Thoracic aorta (tissue), 2 donors: ENCODE data around the gene TEX54. TPM values are rescaled to one million over a fixed set of nuclear protein-coding genes. Genes with fewer than 3 reads are reported as not detected.
"Not testable (repeated sequence)": the region's sequence is repeated elsewhere in the genome, so short reads cannot be mapped to it uniquely, and the experiment has no call there.

Source experiments
- ATAC-seq: fragments of 150-250 bp; one replicate; pipeline ENCODE4 v1.8.0; 2017; ENCODE audit warnings: low read depth; ENCODE audit not compliant: insufficient number of reproducible peaks, low FRiP score
- DNase-seq: peaks from one replicate; pipeline ENCODE4 v3.0.0-alpha.2; 2020; ENCODE audit warnings: low spot score
- H3K27ac ChIP-seq, 2 donors: fragments of 200-600 bp; sonication (generic); 1 replicate in 1 of 2; 2 replicates in 1 of 2; pipeline ENCODE4 v1.5.1; 2016; ENCODE audit warnings: mild to moderate bottlenecking in 2 of 2, moderate library complexity in 2 of 2
- H3K27me3 ChIP-seq: fragments of 200-600 bp; sonication (generic); replicated peaks from 2 replicates; pipeline ENCODE4 v1.6.0; 2016; ENCODE audit warnings: mild to moderate bottlenecking; ENCODE audit not compliant: insufficient read depth
- H3K36me3 ChIP-seq: fragments of 200-600 bp; sonication (generic); one replicate; pipeline ENCODE4 v1.5.1; 2016
- H3K4me1 ChIP-seq, 2 donors: fragments of 200-600 bp; sonication (generic); 1 replicate in 1 of 2; 2 replicates in 1 of 2; pipeline versions ENCODE4 v1.5.1 to v1.6.0; 2016; ENCODE audit warnings: low read depth in 2 of 2, mild to moderate bottlenecking in 1 of 2; ENCODE audit not compliant: control insufficient read depth in 1 of 2
- H3K4me3 ChIP-seq: fragments of 200-600 bp; sonication (generic); 2 replicates; pipeline ENCODE4 v1.5.1; 2016; ENCODE audit warnings: mild to moderate bottlenecking
- H3K9me3 ChIP-seq: fragments of 200-600 bp; sonication (generic); 2 replicates; pipeline ENCODE4 v1.5.1; 2016
- CTCF ChIP-seq: fragments of 200-600 bp; sonication (generic); IDR thresholded peaks from one replicate; pipeline ENCODE4 v1.5.1; 2019; ENCODE audit warnings: antibody characterized with exemption
- total RNA-seq, 2 donors: library from RNA; depleted of rRNA; stranded (reverse); fragments of >200 nt; gene quantifications; one replicate each; pipeline versions ENCODE4 v1.1.0 to v1.2.3, GENCODE V29; 2016

TEX54 gene
- total RNA-seq, 2 donors from 2014 or later: not detected

GRCh38 chr11:62865635-62866034 lies 33.0 kb upstream of the TEX54 start:
- H3K4me1 ChIP-seq: no peaks in the 10 kb centered on the region
- no peak overlapping the region for H3K4me3 ChIP-seq
- TF ChIP-seq CTCF: no peak
- H3K9me3 ChIP-seq: no peaks in the 10 kb centered on the region
- no peaks in the 10 kb centered on the region for H3K27me3 ChIP-seq
- DNase-seq (no peak), ATAC-seq (no peak)
- no peaks in the 10 kb centered on the region for H3K36me3 ChIP-seq
- H3K27ac ChIP-seq: no peak overlapping the region

- no peak for DNase-seq
- no peak for ATAC-seq
- no peak overlapping the region for H3K27ac ChIP-seq
These were observed 31.2 kb upstream of the TEX54 start for GRCh38 chr11:62863687-62864335.

GRCh38 chr11:62861564-62862192 lies 29.0 kb upstream of the TEX54 start:
- not testable (repeated sequence) for H3K4me3 ChIP-seq, H3K36me3 ChIP-seq, H3K27ac ChIP-seq, ATAC-seq, DNase-seq, H3K27me3 ChIP-seq, H3K9me3 ChIP-seq, H3K4me1 ChIP-seq

More at GRCh38 chr11:62863687-62864335, 31.2 kb upstream of the TEX54 start:
- no peak overlapping the region for H3K4me3 ChIP-seq
- H3K27me3 ChIP-seq: no peaks in the 10 kb centered on the region
- H3K36me3 ChIP-seq: no peaks in the 10 kb centered on the region
- H3K4me1 ChIP-seq: no peaks in the 10 kb centered on the region
- no peaks in the 10 kb centered on the region for H3K9me3 ChIP-seq
- TF ChIP-seq CTCF: no peak

GRCh38 chr11:62860835-62861563 lies 28.4 kb upstream of the TEX54 start:
- no peak for DNase-seq
- ATAC-seq: no peak
- Histone ChIP-seq H3K4me3 (no peak overlapping the region), H3K9me3 (no peaks in the 10 kb centered on the region), H3K4me1 (peaks cover 5 to 7% of the 10 kb centered on the region in 2 donors), H3K27ac (no peak overlapping the region), H3K36me3 (no peaks in the 10 kb centered on the region), H3K27me3 (no peaks in the 10 kb centered on the region)
- TF ChIP-seq CTCF: no peak

GRCh38 chr11:62859281-62859703 lies 26.7 kb upstream of the TEX54 start:
- not testable (repeated sequence) for H3K36me3 ChIP-seq, ATAC-seq, DNase-seq

GRCh38 chr11:62858201-62858600 lies 25.6 kb upstream of the TEX54 start:
- Histone ChIP-seq H3K4me3 (no peak overlapping the region), H3K27ac (no peak overlapping the region), H3K36me3 (peaks cover 10% of the 10 kb centered on the region), H3K9me3 (no peaks in the 10 kb centered on the region), H3K4me1 (peaks cover 19 to 26% of the 10 kb centered on the region in 2 donors), H3K27me3 (no peaks in the 10 kb centered on the region)
- TF ChIP-seq CTCF: no peak
- no peak for ATAC-seq
- DNase-seq: no peak

More at GRCh38 chr11:62859281-62859703, 26.7 kb upstream of the TEX54 start:
- not testable (repeated sequence) for H3K9me3 ChIP-seq, H3K27me3 ChIP-seq, H3K27ac ChIP-seq, H3K4me3 ChIP-seq
- peaks cover 15 to 17% of the 10 kb centered on the region in 2 donors for H3K4me1 ChIP-seq
